NB4 (cell line): Measurements from ENCODE around the gene CCDC85C.

Experiments
- CTCF ChIP-seq: IDR thresholded peaks from one replicate; pipeline ENCODE4 v1.5.1; 2012; ENCODE audit warnings: low read depth, low read length
- MAX ChIP-seq: IDR thresholded peaks from 2 replicates; pipeline ENCODE4 v1.6.1; 2011; ENCODE audit warnings: low read depth, low read length
- POLR2A ChIP-seq: IDR thresholded peaks from 2 replicates; pipeline ENCODE4 v1.6.1; 2011; ENCODE audit warnings: mild to moderate bottlenecking; ENCODE audit not compliant: insufficient read length; ENCODE audit errors: extremely low read depth

- TF ChIP-seq POLR2A (no peak), CTCF (no peak), MAX (peak; percentile 48; the same call in 1 of the 2 replicates)
Observed at GRCh38 chr14:99605299-99605961, 1.4 kb upstream of the CCDC85C start.
